Right kidney (tissue), 1 donor: ENCODE measurements around the gene EFNA5.

Source experiments
- DNase-seq: peaks from one replicate; pipeline ENCODE4 v3.0.0-alpha.2; 2016

EFNA5 gene

GRCh38 chr5:107545486-107545885 lies 125.3 kb downstream of the EFNA5 start:
- DNase-seq = no peak

DNA sequence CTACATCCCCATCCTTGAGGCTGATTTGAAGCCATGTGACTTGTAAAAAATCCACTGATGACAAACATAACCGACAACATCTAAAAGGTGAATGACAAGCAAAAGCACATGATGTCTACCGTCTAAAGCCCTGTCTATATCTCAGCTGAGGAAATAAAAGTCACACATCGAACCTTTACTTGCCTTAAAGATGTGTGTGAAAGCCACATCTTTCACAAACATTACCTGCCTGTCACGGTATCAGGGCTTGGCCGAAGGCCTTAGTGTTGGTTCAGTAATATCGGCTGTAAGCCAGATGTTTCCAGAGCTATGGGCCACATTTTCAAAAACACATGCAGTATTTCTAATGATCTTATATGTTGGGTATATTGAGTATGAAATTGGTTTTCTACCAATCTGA lies 125.8 kb downstream of the EFNA5 start:
- no peak for DNase-seq

DNA sequence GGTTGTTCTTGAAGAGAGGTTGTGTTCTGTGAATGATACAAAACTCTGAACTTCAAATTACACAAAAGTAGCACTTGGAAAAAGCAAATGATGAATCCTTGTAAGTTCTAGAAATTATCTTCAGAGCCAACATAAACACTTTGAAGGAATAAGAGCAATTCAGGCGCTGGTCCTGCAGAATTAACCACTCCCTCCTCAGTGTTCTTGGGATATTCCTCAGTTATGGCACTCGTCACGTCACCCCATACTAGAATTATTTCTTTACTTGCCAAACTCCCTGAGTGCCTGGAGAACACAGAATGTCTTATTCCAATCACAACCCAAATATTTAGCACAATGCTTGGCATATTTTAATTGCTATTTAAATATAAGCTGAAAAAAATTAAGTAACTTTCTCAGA lies 126.3 kb downstream of the EFNA5 start:
- no peak for DNase-seq

DNA sequence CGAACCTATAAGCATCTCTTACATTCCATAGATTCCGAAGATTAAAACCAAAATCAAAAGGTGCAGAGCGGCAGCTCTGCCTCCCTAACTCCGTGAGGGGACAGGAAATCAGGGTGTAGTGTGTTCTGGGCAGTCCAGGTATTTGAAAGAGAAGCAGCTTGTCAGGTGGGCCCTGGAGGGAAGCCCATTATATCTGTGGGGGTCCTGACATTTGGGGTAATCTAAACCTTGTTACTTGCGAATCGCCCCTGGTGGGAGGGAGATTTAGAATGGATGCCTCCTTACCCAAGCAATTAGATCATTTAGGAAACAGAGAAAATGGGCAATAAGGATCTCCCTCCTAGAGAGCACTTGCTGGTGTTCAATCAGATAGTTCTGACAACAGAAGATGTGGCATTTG lies 126.9 kb downstream of the EFNA5 start:
- no peak for DNase-seq

- DNase-seq = no peak
Observed at GRCh38 chr5:107542831-107543231, 127.9 kb downstream of the EFNA5 start.

DNA sequence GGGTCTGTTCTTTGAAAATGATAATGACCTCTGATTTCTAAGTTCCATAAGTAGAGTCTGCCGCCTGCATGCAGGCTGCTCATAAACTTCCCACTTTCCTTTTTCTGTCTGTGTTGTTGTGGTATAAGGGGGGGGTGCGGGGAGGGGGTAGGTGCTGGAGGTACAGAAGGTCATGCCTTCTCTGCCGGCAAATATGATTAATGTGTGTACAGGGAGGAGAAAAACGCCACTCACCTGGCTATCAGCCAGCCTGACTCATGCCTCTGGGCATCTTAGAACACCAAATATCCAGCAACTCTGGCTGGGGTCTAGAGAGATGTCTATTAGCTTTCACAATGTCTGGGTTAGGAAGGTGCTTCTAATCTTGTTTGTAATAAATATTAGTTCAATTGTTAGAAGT lies 128.3 kb downstream of the EFNA5 start:
- DNase-seq = no peak

GRCh38 chr5:107541400-107541799 lies 129.3 kb downstream of the EFNA5 start:
- DNase-seq = no peak

GRCh38 chr5:107539726-107540330 lies 130.9 kb downstream of the EFNA5 start:
- DNase-seq = no peak

GRCh38 chr5:107538805-107539445 lies 131.8 kb downstream of the EFNA5 start:
- DNase-seq = no peak

GRCh38 chr5:107538331-107538730 lies 132.4 kb downstream of the EFNA5 start:
- DNase-seq = no peak

GRCh38 chr5:107535849-107536248 lies 134.9 kb downstream of the EFNA5 start:
- no peak for DNase-seq

- no peak for DNase-seq
Observed at GRCh38 chr5:107533910-107534876, 136.5 kb downstream of the EFNA5 start.

- no peak for DNase-seq
Observed at GRCh38 chr5:107532916-107533315, 137.8 kb downstream of the EFNA5 start.

GRCh38 chr5:107532169-107532878 lies 138.4 kb downstream of the EFNA5 start:
- DNase-seq = no peak

DNA sequence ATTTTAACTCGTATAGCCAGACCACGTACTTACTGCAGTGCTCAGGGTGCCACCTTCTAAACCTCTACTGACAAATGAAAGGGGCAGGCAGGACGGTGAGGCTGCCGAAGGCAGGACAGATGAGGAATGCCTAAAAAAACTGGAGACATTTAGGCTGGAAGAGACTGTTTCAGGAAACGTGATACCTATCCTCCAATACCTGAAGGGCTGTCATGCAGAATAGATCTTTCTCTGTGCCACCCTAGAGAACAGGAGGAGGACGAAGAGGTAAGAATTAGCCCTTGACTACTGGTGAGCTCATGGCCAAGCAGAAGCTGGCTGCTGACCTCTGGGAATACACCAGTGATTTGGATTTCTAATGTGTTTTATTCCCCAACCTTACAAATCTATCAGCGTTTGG lies 139.4 kb downstream of the EFNA5 start:
- no peak for DNase-seq

GRCh38 chr5:107529618-107530017 lies 141.1 kb downstream of the EFNA5 start:
- DNase-seq = no peak

GRCh38 chr5:107526270-107526937 lies 144.3 kb downstream of the EFNA5 start:
- DNase-seq = no peak

- no peak for DNase-seq
Observed at GRCh38 chr5:107524111-107524510, 146.6 kb downstream of the EFNA5 start.

GRCh38 chr5:107523029-107523680 lies 147.6 kb downstream of the EFNA5 start:
- DNase-seq = no peak

- no peak for DNase-seq
Observed at GRCh38 chr5:107522456-107522855, 148.3 kb downstream of the EFNA5 start.

DNA sequence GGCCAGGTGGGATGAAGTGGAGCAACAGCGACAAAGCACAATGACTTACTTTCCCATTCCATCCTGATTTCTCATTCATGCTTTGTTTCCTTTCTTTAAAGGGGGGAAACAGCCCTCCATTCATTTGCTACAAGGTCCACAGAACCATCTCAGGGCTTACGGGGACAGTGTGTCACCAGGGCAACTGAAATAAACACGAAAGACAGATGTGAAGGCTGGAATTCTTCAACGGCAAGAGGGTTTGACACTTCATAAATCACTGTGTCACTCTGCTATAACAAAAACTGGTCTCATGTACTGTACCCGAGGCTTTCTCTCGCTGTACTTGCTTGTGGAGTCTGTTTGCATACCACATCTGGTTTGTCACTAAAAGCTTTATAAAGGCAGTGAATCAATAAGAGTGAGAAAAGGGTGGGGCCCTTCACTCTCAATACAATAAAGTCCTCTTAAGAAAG lies 150.8 kb downstream of the EFNA5 start:
- peak; percentile 43 for DNase-seq
